NT2/D1 (cell line): ENCODE results near the gene IER5L.
A peak's percentile ranks its signal among the peaks of the same experiment; 100 is the strongest.

ENCODE experiments used
- DNase-seq: peaks from one replicate; pipeline ENCODE4 v3.0.0-alpha.2; 2011; ENCODE audit warnings: low read depth, low spot score
- H3K27me3 ChIP-seq: 2 replicates; pipeline ENCODE4 v1.6.0; 2011; ENCODE audit warnings: mild to moderate bottlenecking; ENCODE audit not compliant: insufficient read length, insufficient read depth
- H3K36me3 ChIP-seq: 2 replicates; pipeline ENCODE4 v1.6.1; 2011; ENCODE audit warnings: mild to moderate bottlenecking, low read length, mixed read lengths; ENCODE audit not compliant: insufficient read depth, insufficient read length
- H3K4me1 ChIP-seq: 2 replicates; pipeline ENCODE4 v1.5.1; 2011; ENCODE audit not compliant: insufficient read depth, insufficient read length
- H3K4me3 ChIP-seq: 2 replicates; pipeline ENCODE4 v1.5.1; 2011; ENCODE audit warnings: low read depth; ENCODE audit not compliant: insufficient read length
- H3K9ac ChIP-seq: 2 replicates; pipeline ENCODE4 v1.6.0; 2011; ENCODE audit warnings: low read depth; ENCODE audit not compliant: insufficient read length
- H3K9me3 ChIP-seq: 2 replicates; pipeline ENCODE4 v1.5.1; 2011; ENCODE audit warnings: mild to moderate bottlenecking, low read length; ENCODE audit not compliant: insufficient read depth
- SUZ12 ChIP-seq: IDR thresholded peaks from 2 replicates; pipeline ENCODE4 v1.6.1; 2011; ENCODE audit not compliant: insufficient read length, insufficient read depth; ENCODE audit errors: extremely low read depth
- YY1 ChIP-seq: IDR thresholded peaks from 2 replicates; pipeline ENCODE4 v1.6.1; 2011; ENCODE audit not compliant: insufficient read length, insufficient read depth
- ZNF274 ChIP-seq: IDR thresholded peaks from 2 replicates; pipeline ENCODE4 v1.6.1; 2011; ENCODE audit warnings: mild to moderate bottlenecking, low read depth, low read length

IER5L gene

GRCh38 chr9:129203556-129203909, 25.5 kb upstream of the IER5L start:
- Histone ChIP-seq H3K9me3 (no peaks in the 10 kb centered on the region), H3K9ac (peak overlapping the region; percentile 47), H3K4me3 (peak overlapping the region; percentile 55), H3K4me1 (peaks cover 10% of the 10 kb centered on the region), H3K27me3 (peaks cover 10% of the 10 kb centered on the region), H3K36me3 (no peaks in the 10 kb centered on the region)
- no peak for DNase-seq
- TF ChIP-seq ZNF274: no peak
- TF ChIP-seq SUZ12: no peak
- TF ChIP-seq YY1: no peak

GRCh38 chr9:129202613-129203555, 24.8 kb upstream of the IER5L start:
- DNase-seq: no peak
- Histone ChIP-seq H3K9me3 (no peaks in the 10 kb centered on the region), H3K9ac (peak overlapping the region; percentile 69), H3K4me1 (peaks cover 15% of the 10 kb centered on the region), H3K27me3 (peaks cover 16% of the 10 kb centered on the region), H3K4me3 (peak overlapping the region; percentile 55), H3K36me3 (no peaks in the 10 kb centered on the region)
- TF ChIP-seq YY1 (peak; percentile 76), SUZ12 (no peak)

GRCh38 chr9:129201866-129202265, 23.8 kb upstream of the IER5L start:
- Histone ChIP-seq H3K36me3 (no peaks in the 10 kb centered on the region), H3K9me3 (no peaks in the 10 kb centered on the region), H3K9ac (no peak overlapping the region), H3K27me3 (peaks cover 21% of the 10 kb centered on the region), H3K4me1 (peaks cover 10% of the 10 kb centered on the region), H3K4me3 (no peak overlapping the region)
- no peak for DNase-seq
- TF ChIP-seq YY1 (no peak), SUZ12 (no peak), ZNF274 (no peak)

- Histone ChIP-seq H3K27me3 (peaks cover 21% of the 10 kb centered on the region), H3K36me3 (no peaks in the 10 kb centered on the region), H3K4me3 (no peak overlapping the region), H3K9ac (peak overlapping the region; percentile 16), H3K9me3 (no peaks in the 10 kb centered on the region), H3K4me1 (peaks cover 10% of the 10 kb centered on the region)
- no peak for DNase-seq
- TF ChIP-seq YY1: no peak
- TF ChIP-seq ZNF274: no peak
- no peak for TF ChIP-seq SUZ12
These were observed 23.2 kb upstream of the IER5L start for GRCh38 chr9:129201289-129201688.

GRCh38 chr9:129200255-129200654, 22.2 kb upstream of the IER5L start:
- TF ChIP-seq ZNF274: no peak
- no peak for TF ChIP-seq YY1
- no peak for TF ChIP-seq SUZ12

GRCh38 chr9:129199044-129199435, 21.0 kb upstream of the IER5L start:
- no peak overlapping the region for H3K9ac ChIP-seq
- H3K4me3 ChIP-seq: no peak overlapping the region
- no peak for DNase-seq
- 0 out of 2 replicates have a peak, but pooled peaks cover 7% of the 10 kb centered on the region for H3K9me3 ChIP-seq
- H3K4me1 ChIP-seq: peaks cover 9% of the 10 kb centered on the region
- H3K36me3 ChIP-seq: no peaks in the 10 kb centered on the region
- TF ChIP-seq YY1 (no peak), SUZ12 (no peak), ZNF274 (no peak)
- H3K27me3 ChIP-seq: peaks cover 25% of the 10 kb centered on the region

More at GRCh38 chr9:129200255-129200654, 22.2 kb upstream of the IER5L start:
- no peak for DNase-seq
- Histone ChIP-seq H3K36me3 (no peaks in the 10 kb centered on the region), H3K27me3 (peaks cover 21% of the 10 kb centered on the region), H3K9me3 (0 out of 2 replicates have a peak, but pooled peaks cover 7% of the 10 kb centered on the region), H3K9ac (no peak overlapping the region), H3K4me3 (no peak overlapping the region), H3K4me1 (peaks cover 10% of the 10 kb centered on the region)

- Histone ChIP-seq H3K9ac (peak overlapping the region; percentile 51), H3K4me3 (no peak overlapping the region), H3K36me3 (no peaks in the 10 kb centered on the region), H3K27me3 (peaks cover 25% of the 10 kb centered on the region), H3K4me1 (peaks cover 11% of the 10 kb centered on the region), H3K9me3 (0 out of 2 replicates have a peak, but pooled peaks cover 7% of the 10 kb centered on the region)
- DNase-seq: no peak
- no peak for TF ChIP-seq SUZ12
- TF ChIP-seq YY1: no peak
- no peak for TF ChIP-seq ZNF274
These were observed 20.4 kb upstream of the IER5L start for GRCh38 chr9:129198319-129199043.
